Kidney epithelial cell (primary cell): ENCODE measurements around the gene MYH2. TPM values are rescaled to one million over a fixed set of nuclear protein-coding genes. Genes with fewer than 3 reads are reported as not detected.

Experiments
- DNase-seq: peaks from one replicate; pipeline ENCODE4 v3.0.0-alpha.2; 2010; ENCODE audit warnings: low read depth
- H3K27me3 ChIP-seq: 2 replicates; pipeline ENCODE4 v1.6.0; 2011; ENCODE audit warnings: low read length; ENCODE audit not compliant: control insufficient read depth, insufficient read depth
- H3K36me3 ChIP-seq: 2 replicates; pipeline ENCODE4 v1.5.1; 2011; ENCODE audit warnings: low read length; ENCODE audit not compliant: control insufficient read depth, insufficient read depth
- H3K4me3 ChIP-seq: 2 replicates; pipeline ENCODE4 v1.5.1; 2011; ENCODE audit warnings: low read depth, mild to moderate bottlenecking, control low read depth, low read length
- total RNA-seq: library from RNA; depleted of rRNA; stranded (reverse); fragments of >200 nt; gene quantifications from 2 replicates; pipeline ENCODE4 v1.2.3, GENCODE V29; 2015
- TF ChIP-seq, protein P1 (sequence below): IDR thresholded peaks from 2 replicates; pipeline ENCODE4 v1.5.1; 2011; ENCODE audit warnings: mild to moderate bottlenecking, moderate library complexity, low read length, control low read depth, inconsistent platforms; ENCODE audit not compliant: insufficient read depth, poor library complexity, severe bottlenecking

MYH2 gene
- not detected in 2 replicates for total RNA-seq

DNA sequence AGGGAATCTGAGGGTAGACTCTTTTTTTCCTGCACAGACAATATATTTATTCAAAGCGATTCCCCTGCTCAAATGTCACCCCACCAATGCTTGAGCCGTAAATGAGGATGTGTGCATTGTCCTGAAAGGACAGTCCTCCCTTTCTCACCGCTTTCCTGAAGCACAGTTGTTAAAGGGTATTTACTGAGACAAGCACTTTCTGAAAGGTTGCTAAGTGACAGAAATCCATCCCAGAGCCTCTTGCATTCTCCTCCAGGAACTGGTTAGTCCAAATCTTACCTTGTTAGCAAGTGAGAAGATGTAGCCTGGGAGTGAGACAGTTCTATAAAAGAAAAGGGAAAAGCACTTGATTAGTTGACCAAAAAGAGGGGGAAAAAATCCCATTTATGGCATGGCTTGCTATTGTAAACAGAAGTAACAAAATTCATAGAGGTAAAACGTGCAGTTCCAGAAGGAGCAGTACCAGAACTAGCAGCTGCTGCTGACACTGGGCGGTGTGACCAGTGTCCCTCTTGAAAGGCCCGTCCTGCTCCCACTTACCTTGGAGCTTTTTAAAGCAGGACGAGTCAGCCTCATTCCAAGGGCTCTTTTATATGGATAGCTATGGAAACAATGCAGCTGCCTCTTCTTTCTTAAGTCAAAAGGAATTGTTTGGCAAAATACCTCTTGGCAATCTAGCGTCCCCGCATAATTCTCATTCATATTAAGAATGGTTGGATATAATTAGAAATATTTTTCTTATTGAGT, at the start of gene MYH2:
Gene MYH2, minus strand, starts transcription at position 563 of the 747 bp plus-strand sequence. CDS start 1,738 bp downstream, outside the sequence.
- no peaks in the 10 kb centered on the region for H3K27me3 ChIP-seq
- no peak for DNase-seq
- TF ChIP-seq, protein P1, sequence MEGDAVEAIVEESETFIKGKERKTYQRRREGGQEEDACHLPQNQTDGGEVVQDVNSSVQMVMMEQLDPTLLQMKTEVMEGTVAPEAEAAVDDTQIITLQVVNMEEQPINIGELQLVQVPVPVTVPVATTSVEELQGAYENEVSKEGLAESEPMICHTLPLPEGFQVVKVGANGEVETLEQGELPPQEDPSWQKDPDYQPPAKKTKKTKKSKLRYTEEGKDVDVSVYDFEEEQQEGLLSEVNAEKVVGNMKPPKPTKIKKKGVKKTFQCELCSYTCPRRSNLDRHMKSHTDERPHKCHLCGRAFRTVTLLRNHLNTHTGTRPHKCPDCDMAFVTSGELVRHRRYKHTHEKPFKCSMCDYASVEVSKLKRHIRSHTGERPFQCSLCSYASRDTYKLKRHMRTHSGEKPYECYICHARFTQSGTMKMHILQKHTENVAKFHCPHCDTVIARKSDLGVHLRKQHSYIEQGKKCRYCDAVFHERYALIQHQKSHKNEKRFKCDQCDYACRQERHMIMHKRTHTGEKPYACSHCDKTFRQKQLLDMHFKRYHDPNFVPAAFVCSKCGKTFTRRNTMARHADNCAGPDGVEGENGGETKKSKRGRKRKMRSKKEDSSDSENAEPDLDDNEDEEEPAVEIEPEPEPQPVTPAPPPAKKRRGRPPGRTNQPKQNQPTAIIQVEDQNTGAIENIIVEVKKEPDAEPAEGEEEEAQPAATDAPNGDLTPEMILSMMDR, result no peak

DNA sequence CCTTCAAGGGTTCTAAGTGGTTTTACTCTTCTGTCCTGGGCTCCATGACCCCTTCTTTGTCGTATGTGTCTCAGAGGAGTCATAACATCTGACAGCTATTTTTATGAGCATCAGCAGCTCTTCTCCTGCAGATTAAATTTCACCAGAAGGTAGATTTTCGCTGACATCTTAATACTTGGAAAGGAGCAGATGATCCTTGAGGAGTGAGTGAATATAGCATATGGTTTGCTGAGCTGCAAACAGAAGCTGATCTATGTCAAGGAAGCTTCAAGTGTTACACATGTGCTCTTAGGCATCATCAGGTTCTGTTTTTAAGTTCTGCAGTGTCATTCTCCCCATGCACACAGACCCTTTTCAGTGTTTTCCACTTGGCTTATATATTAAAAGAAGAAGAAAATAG, 49.2 kb upstream of the MYH2 start:
- no peak for DNase-seq
- TF ChIP-seq, protein P1, result no peak
- no peaks in the 10 kb centered on the region for H3K36me3 ChIP-seq
- H3K4me3 ChIP-seq, result no peak overlapping the region
- no peaks in the 10 kb centered on the region for H3K27me3 ChIP-seq

More for the DNA sequence above, at the start of gene MYH2:
- no peaks in the 10 kb centered on the region for H3K36me3 ChIP-seq
- H3K4me3 ChIP-seq, result no peak within 1 kb of the TSS

DNA sequence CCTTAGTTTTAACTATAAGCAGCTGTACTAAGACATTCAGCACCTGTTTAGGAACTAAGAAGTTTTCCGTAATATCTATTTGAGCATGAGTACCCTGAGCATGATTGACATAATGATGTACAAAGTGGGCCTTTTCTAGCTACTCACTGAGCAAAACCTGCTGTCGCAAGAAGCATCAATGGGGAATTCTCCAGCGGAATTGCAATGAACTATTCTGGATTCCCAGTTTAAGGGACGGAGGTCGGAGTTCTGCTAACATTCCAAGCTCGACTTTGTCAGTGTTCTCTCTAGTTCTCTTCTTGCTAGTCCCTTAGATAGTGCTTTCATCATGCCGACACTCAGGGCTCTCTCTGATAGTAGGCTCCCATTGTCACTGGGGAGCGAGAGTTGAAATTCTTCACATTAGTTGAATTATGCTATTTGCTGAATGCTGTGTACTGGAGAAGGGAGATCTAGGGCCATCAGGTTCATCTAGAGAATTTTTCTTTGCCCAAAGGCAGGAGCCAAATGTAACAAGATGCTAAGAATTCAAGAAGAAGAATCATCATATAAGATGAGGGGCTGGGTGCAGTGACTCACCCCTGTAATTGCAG, 40.2 kb upstream of the MYH2 start:
- no peak for DNase-seq
- no peak overlapping the region for H3K4me3 ChIP-seq
- TF ChIP-seq, protein P1, result no peak
- H3K27me3 ChIP-seq, result no peaks in the 10 kb centered on the region
- H3K36me3 ChIP-seq, result no peaks in the 10 kb centered on the region

DNA sequence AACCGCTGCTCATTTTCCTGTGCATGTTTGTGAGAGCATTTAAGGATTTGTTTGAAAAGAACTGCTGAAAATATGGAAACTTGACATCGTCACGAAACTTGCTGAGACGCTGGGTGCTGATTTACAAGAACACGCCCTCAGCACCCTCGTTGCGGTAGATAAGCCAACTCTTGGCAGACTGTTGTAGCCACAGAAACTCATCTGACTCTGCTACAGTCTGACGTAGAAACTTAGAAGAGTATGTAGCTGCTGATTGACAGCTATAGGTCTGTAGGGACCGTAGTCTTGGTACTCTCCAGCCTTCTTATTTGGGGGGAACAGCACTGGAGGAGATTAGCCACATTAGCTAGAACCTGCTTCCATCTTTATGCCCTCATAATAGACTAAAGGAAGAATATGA, 36.1 kb upstream of the MYH2 start:
- TF ChIP-seq, protein P1, result no peak
- no peaks in the 10 kb centered on the region for H3K27me3 ChIP-seq
- DNase-seq, result no peak

DNA sequence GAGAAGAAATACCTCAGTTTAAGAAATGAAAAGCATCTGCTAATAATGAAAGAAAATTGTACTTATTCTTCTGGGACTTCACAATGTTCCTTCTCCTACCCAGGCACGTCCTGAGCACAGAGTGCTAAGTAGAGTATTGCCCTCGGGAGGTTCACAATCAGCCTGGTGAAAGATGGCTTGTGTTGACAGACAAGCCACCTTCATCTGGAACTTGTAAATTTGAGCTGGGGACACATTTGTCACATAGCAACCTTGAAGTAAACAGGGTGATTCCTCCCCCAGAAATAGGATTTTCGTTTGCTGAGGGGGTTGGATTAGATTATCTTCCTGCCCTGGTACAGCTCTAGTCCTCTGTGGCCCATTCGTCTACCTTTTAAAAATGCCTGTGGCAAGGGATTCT, 34.4 kb upstream of the MYH2 start:
- no peaks in the 10 kb centered on the region for H3K27me3 ChIP-seq
- H3K36me3 ChIP-seq, result no peaks in the 10 kb centered on the region
- no peak overlapping the region for H3K4me3 ChIP-seq
- no peak for DNase-seq
- TF ChIP-seq, protein P1, result no peak

More for the DNA sequence above, 36.1 kb upstream of the MYH2 start:
- no peaks in the 10 kb centered on the region for H3K36me3 ChIP-seq
- no peak overlapping the region for H3K4me3 ChIP-seq
